GM19239 (cell line): ENCODE data around the gene CDK8.

Experiments
- DNase-seq: peaks from one replicate; pipeline ENCODE4 v3.0.0; 2011; ENCODE audit warnings: low spot score; ENCODE audit not compliant: insufficient read length
- FAIRE-seq: peaks from 2 replicates; lab custom pipeline; 2011; peaks lifted over from hg19 to GRCh38; lab: Jason Lieb, UNC

CDK8 gene

DNA sequence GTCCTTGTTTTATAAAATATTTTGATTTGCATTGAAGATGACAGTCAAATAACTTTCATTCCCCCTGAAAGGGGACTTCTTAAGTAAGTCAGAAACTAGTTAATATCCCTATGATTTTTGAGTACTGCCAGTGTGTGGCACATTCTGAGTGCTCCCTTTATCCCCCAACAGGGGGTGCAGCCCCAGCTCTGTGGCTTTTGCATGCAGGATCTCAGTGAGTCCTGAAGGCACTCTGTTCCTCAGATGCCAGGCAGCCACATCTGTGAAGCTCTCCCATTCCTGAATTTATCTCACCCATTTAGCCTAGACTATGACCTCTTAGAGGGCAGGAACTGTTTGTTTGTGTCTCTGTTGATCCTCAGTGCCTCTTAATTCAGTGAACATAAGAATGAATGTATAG lies 123.1 kb downstream of the CDK8 start:
- FAIRE-seq (peak; percentile 23), DNase-seq (no peak)

DNA sequence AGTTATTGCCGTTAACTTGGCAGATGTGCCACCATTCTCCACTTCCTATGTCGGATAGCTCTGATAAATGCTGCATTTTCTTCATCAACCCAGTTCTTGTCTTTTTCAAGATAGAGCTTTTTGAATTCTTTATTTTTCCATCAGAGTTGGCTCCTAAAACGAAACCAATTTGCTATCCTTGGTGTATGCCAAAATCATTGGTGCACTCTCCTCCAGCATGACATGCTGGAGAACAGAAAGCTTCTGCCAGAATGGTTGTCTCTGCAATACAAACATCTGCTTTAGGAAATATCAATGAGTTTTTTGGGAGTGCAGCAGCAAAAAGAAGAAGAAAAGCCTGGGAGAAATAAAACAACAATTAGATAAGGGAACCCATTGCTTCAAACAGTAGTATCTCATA lies 124.2 kb downstream of the CDK8 start:
- DNase-seq (no peak), FAIRE-seq (no peak)

DNA sequence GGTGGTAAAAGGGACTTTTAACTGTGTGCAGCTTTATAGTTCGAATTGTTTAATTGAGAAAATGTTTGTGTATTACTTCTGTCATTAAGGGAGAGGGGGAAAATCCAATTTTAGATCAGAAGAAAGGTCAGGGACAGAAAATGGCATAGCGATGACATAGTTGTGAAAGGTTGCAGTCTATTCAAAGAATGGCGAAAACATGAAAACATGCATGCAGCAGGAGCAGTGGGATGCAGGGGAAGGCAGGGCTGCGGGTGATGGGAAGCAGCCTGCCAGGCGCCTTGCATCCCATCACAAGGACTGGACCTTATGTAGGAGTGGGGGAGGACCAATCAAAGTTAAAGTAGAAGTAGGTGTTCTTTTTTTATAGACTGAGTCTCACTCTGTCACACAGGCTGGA lies 125.9 kb downstream of the CDK8 start:
- FAIRE-seq = no peak
- no peak for DNase-seq

DNA sequence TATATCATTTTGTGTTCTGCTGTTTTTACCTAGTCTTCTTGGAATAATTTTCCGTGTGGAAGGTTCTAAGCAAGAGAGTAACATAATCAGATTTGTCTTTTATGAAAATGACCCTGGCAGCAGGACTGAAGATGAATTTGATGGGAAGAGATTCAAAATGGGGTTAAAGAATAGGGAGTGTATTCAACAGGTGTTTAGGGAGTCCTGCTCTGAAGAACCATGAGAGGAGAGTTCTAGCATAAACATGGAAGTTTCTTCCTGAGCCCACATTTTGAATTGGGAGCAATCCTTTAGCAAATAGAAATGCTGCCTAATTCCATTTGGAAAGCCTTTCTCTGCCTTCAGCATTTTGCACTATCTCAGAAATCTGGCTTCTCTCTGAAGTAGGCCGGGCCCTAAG lies 127.0 kb downstream of the CDK8 start:
- FAIRE-seq = no peak
- DNase-seq = no peak

GRCh38 chr13:26382366-26382765 lies 128.4 kb downstream of the CDK8 start:
- no peak for FAIRE-seq
- DNase-seq = no peak

GRCh38 chr13:26382835-26383234 lies 128.9 kb downstream of the CDK8 start:
- FAIRE-seq (no peak), DNase-seq (no peak)

DNA sequence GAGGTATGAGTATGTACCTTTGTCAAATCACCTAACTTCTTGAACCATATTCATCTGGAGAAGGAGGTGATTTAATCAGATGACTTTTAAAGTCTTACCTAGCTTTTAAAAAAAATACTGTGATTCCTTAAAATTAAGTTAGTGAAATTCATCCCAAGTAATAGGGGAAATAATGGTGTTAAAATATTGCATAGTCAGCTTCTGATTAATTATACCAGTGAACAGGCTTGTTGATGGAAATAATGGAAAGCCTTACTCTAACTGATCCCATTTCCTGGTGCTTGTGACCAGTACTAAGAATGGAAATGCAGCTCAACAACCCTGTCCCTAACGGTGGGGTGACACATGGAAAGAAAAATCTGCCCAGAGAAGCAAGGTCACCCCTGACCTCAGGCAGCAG lies 130.7 kb downstream of the CDK8 start:
- FAIRE-seq (no peak), DNase-seq (no peak)

DNA sequence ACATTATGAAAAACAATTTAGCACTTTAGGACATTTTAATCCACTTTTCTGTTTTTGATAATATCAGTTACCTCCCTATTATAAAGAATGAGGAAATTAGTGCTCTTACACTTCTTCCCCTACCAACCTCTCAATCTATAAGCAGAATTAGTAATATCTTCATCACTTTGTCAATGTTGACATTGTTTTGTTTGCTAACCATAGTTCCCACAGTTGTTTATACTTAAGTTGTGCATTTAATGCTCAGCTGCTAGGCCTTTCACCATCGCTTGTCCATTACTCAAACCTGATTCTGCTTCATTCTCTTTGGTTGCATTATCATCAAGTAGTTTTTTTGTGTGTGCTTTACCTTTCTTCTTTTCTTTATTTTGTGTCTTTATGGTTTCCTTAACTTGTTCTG lies 132.1 kb downstream of the CDK8 start:
- DNase-seq (no peak), FAIRE-seq (no peak)

GRCh38 chr13:26390203-26390602 lies 136.3 kb downstream of the CDK8 start:
- FAIRE-seq (no peak), DNase-seq (no peak)

DNA sequence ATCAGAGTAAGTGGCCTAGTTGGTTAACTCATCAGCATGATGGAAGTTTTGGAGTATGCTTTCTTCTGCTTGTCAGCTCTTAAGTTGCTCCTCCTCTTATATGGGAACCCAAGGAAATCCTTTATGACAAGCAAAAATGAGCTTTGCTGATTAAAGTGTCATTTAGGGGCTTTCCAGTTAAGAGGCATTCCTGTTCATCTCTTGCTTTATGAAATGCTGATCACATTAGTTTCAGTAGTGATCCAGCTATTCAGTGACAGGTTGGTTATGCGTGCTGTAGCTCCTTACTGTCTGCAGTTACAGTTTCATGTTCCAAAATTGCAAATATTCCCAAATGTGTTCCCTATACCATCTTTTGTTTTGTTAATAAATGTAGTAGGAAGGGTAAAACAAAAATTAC lies 146.6 kb downstream of the CDK8 start:
- DNase-seq (no peak), FAIRE-seq (no peak)

- DNase-seq (no peak), FAIRE-seq (no peak)
These were observed 147.1 kb downstream of the CDK8 start for GRCh38 chr13:26401069-26401468.

GRCh38 chr13:26401578-26402021 lies 147.7 kb downstream of the CDK8 start:
- FAIRE-seq (no peak), DNase-seq (no peak)

GRCh38 chr13:26406791-26407190 lies 152.9 kb downstream of the CDK8 start:
- FAIRE-seq (no peak), DNase-seq (no peak)

GRCh38 chr13:26411206-26411605 lies 157.3 kb downstream of the CDK8 start:
- no peak for DNase-seq
- FAIRE-seq = no peak

GRCh38 chr13:26412263-26412662 lies 158.3 kb downstream of the CDK8 start:
- FAIRE-seq (no peak), DNase-seq (no peak)

GRCh38 chr13:26412936-26413716 lies 159.2 kb downstream of the CDK8 start:
- FAIRE-seq = no peak
- no peak for DNase-seq

DNA sequence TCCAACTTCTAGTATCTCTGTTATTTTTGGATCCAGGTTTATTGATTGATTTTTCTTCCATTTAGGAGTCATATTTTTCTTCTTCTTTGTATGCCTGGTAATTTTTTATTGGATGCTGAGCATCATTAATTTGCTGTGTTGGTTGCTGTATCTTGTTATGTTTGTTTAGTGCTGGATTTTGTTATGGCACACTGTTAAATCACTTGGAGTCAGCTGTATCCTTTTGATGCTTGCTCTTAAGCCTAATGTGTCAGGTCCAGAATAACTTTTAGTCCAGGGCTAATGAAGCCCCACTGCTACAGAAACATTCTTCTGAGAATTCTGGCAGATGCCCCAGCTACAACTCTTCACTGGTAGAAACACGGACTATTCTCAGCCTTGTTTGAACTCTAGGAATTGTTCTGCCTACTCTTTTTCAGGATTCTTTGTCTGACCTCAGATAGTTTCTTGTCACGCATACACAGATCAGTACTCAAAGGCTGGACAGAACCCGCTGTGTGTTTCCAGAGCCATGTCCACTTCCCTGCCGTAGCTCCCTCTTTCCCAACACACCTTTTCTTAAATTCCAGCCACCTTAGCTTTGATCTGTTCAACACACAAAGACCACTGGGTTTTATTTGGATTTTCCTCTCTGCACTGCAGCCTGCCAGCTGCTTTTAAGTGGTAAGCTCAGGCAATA lies 166.5 kb downstream of the CDK8 start:
- DNase-seq = no peak
- no peak for FAIRE-seq

GRCh38 chr13:26422036-26422435 lies 168.1 kb downstream of the CDK8 start:
- FAIRE-seq (no peak), DNase-seq (no peak)

DNA sequence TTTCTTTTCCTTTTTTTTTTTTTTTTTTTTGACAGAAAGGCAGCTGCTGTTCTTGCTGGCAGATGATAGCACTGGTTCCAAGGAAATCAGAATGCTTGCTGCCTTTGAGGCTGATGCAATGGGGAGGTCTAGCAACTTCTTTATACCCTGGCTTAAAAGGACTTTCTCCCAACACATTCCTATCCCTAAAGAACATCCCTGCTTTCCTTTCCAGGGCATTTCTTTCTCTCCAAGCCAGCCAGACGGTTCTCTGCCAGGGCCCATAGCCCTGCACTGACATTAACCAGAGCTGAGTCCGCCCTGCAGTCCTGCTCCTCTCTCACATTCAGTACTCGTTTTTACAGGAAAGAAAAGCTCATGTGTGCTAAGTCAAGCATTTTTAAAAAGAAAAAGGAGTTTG lies 169.7 kb downstream of the CDK8 start:
- FAIRE-seq (no peak), DNase-seq (no peak)

DNA sequence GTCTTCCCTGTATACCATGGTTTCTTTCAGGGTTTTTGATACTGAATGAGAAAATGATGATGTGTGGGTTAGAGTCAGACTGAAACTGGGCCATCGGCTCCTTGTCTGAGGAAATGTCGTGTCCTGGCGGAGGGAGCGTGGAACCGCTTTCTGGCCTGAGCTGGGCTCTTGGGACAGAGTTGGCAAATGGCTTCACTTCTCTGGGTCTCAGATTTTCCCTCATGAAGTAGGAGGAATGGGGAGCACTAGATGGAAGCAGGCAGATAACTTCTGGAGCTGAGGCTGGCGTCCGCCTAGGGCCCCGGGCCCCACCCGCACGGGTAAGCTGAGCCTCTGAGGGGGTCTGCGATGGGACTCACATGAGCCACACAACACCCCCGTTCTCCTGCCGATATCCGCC lies 170.3 kb downstream of the CDK8 start:
- DNase-seq (no peak), FAIRE-seq (no peak)

GRCh38 chr13:26425443-26426358 lies 171.8 kb downstream of the CDK8 start:
- DNase-seq = no peak
- no peak for FAIRE-seq
